Glutamatergic neuron (in vitro differentiated cells): ENCODE measurements around the gene TRAPPC3. TPM values are rescaled to one million over a fixed set of nuclear protein-coding genes. Genes with fewer than 3 reads are reported as not detected.
A peak's percentile ranks its signal among the peaks of the same experiment; 100 is the strongest.

Experiments used
- DNase-seq: peaks from one replicate; pipeline ENCODE4 v3.0.0; 2022
- H3K27ac Mint-ChIP-seq: one replicate; pipeline ENCODE4 v1.8.0; 2020; ENCODE audit warnings: mild to moderate bottlenecking, mixed read lengths, inconsistent platforms; ENCODE audit not compliant: unreplicated experiment
- H3K27me3 Mint-ChIP-seq: one replicate; pipeline ENCODE4 v1.8.0; 2020; ENCODE audit warnings: mild to moderate bottlenecking, moderate library complexity, mixed read lengths, inconsistent platforms; ENCODE audit not compliant: unreplicated experiment
- H3K36me3 Mint-ChIP-seq: one replicate; pipeline ENCODE4 v1.8.0; 2020; ENCODE audit warnings: mild to moderate bottlenecking, mixed read lengths, inconsistent platforms; ENCODE audit not compliant: unreplicated experiment
- H3K4me1 Mint-ChIP-seq: one replicate; pipeline ENCODE4 v1.8.0; 2020; ENCODE audit warnings: mild to moderate bottlenecking, low read depth, mixed read lengths, inconsistent platforms; ENCODE audit not compliant: unreplicated experiment
- H3K4me3 Mint-ChIP-seq: one replicate; pipeline ENCODE4 v1.8.0; 2020; ENCODE audit warnings: mild to moderate bottlenecking, mixed read lengths, inconsistent platforms; ENCODE audit not compliant: unreplicated experiment
- H3K9me3 Mint-ChIP-seq: one replicate; pipeline ENCODE4 v1.8.0; 2020; ENCODE audit warnings: mild to moderate bottlenecking, moderate library complexity, mixed read lengths, inconsistent platforms; ENCODE audit not compliant: unreplicated experiment
- CTCF ChIP-seq: fragments of 200-600 bp; sonication (generic); IDR thresholded peaks from one replicate; pipeline ENCODE4 v1.5.0; 2021; ENCODE audit not compliant: partially characterized antibody, unreplicated experiment
- total RNA-seq: library from RNA; stranded (reverse); fragmentation: NEBNext Ultra II Directional; extraction: Animal tissue kit (Norgen Biotek cat#: 25700); gene quantifications from one replicate; pipeline ENCODE4 v1.2.1, GENCODE V29; 2021; ENCODE audit not compliant: unreplicated experiment

Gene TRAPPC3
- total RNA-seq, 1 donor from 2014 or later, result 30.0 TPM

- TF ChIP-seq CTCF, result no peak
- H3K27ac Mint-ChIP-seq, result peak overlapping the region; percentile 44
- H3K36me3 Mint-ChIP-seq, result no peaks in the 10 kb centered on the region
- no peak overlapping the region for H3K4me3 Mint-ChIP-seq
- peaks cover 26% of the 10 kb centered on the region for H3K27me3 Mint-ChIP-seq
- peaks cover 13% of the 10 kb centered on the region for H3K4me1 Mint-ChIP-seq
- DNase-seq, result no peak
- no peaks in the 10 kb centered on the region for H3K9me3 Mint-ChIP-seq
These were observed 23.1 kb downstream of the TRAPPC3 start for GRCh38 chr1:36126005-36126716.

GRCh38 chr1:36125129-36125991 lies 23.9 kb downstream of the TRAPPC3 start, which contains the start of gene COL8A2:
Gene COL8A2, minus strand, starts transcription at chr1:36125222. Its CDS starts 24,980 bp downstream, at chr1:36100242.
- DNase-seq, result no peak
- TF ChIP-seq CTCF, result no peak
- Mint-ChIP-seq H3K36me3 (no peaks in the 10 kb centered on the region), H3K9me3 (no peaks in the 10 kb centered on the region), H3K4me1 (peaks cover 13% of the 10 kb centered on the region), H3K27me3 (peaks cover 26% of the 10 kb centered on the region), H3K4me3 (peak within 1 kb of the TSS; percentile 59), H3K27ac (peak within 1 kb of the TSS; percentile 44)

GRCh38 chr1:36124404-36125128 lies 24.7 kb downstream of the TRAPPC3 start:
- H3K36me3 Mint-ChIP-seq, result no peaks in the 10 kb centered on the region
- no peak for DNase-seq
- peak overlapping the region; percentile 59 for H3K4me3 Mint-ChIP-seq
- H3K27ac Mint-ChIP-seq, result no peak overlapping the region
- no peaks in the 10 kb centered on the region for H3K9me3 Mint-ChIP-seq
- H3K27me3 Mint-ChIP-seq, result peaks cover 26% of the 10 kb centered on the region
- no peak for TF ChIP-seq CTCF
- peaks cover 13% of the 10 kb centered on the region for H3K4me1 Mint-ChIP-seq

- Mint-ChIP-seq H3K27me3 (peaks cover 26% of the 10 kb centered on the region), H3K4me3 (no peak overlapping the region), H3K27ac (peak overlapping the region; percentile 9), H3K36me3 (no peaks in the 10 kb centered on the region), H3K4me1 (peaks cover 13% of the 10 kb centered on the region), H3K9me3 (no peaks in the 10 kb centered on the region)
- no peak for DNase-seq
- TF ChIP-seq CTCF, result no peak
These were observed 25.9 kb downstream of the TRAPPC3 start for GRCh38 chr1:36123356-36123755.
